Activated naive CD4-positive, alpha-beta T cell treated with anti-CD3 and anti-CD28 coated beads, Interleukin-2, amount 50 U/mL, for 24 hours (primary cell): ENCODE measurements around the gene STYK1.
"Not testable (repeated sequence)": the region's sequence is repeated elsewhere in the genome, so short reads cannot be mapped to it uniquely, and the experiment has no call there.

Experiments used
- H3K27ac Mint-ChIP-seq: one replicate; pipeline ENCODE4 v1.8.0; 2021; ENCODE audit warnings: mild to moderate bottlenecking, mixed read lengths
- H3K27me3 Mint-ChIP-seq: one replicate; pipeline ENCODE4 v1.8.0; 2021; ENCODE audit warnings: mixed read lengths
- H3K36me3 Mint-ChIP-seq: one replicate; pipeline ENCODE4 v1.8.0; 2021; ENCODE audit warnings: mixed read lengths
- H3K4me1 Mint-ChIP-seq: one replicate; pipeline ENCODE4 v1.8.0; 2021; ENCODE audit warnings: mixed read lengths
- H3K4me3 Mint-ChIP-seq: one replicate; pipeline ENCODE4 v1.8.0; 2021; ENCODE audit warnings: mild to moderate bottlenecking, mixed read lengths
- H3K9me3 Mint-ChIP-seq: one replicate; pipeline ENCODE4 v1.8.0; 2021; ENCODE audit warnings: mixed read lengths

The STYK1 gene

DNA sequence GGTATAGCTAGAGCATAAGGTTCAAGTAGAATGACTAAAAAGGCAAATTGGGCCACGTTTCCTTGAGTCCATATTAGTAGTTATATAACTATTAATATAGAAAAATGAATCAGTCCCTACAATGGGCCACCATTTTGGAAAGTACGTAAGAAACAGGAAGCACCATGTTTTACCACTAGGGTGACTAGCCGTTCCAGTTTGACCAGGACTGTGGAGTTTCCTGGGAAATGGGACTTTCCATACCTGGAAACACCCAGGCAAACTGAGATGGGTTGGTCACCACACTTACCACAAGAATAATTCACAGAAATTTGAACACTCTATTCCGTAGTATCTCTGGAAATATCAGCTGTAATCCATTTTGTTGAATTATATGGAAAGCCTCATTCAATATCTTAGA is 58.3 kb downstream of the STYK1 start:
- H3K9me3 Mint-ChIP-seq, result no peaks in the 10 kb centered on the region
- no peak overlapping the region for H3K27ac Mint-ChIP-seq
- no peak overlapping the region for H3K4me3 Mint-ChIP-seq
- peaks cover 34% of the 10 kb centered on the region for H3K4me1 Mint-ChIP-seq
- peaks cover 4% of the 10 kb centered on the region for H3K27me3 Mint-ChIP-seq
- peaks cover 4% of the 10 kb centered on the region for H3K36me3 Mint-ChIP-seq

GRCh38 chr12:10614056-10614370 is 59.8 kb downstream of the STYK1 start:
- H3K4me3 Mint-ChIP-seq, result peak overlapping the region; percentile 99
- no peaks in the 10 kb centered on the region for H3K9me3 Mint-ChIP-seq
- peaks cover 6% of the 10 kb centered on the region for H3K36me3 Mint-ChIP-seq
- H3K4me1 Mint-ChIP-seq, result peaks cover 39% of the 10 kb centered on the region
- H3K27ac Mint-ChIP-seq, result peak overlapping the region; percentile 100
- peaks cover 3% of the 10 kb centered on the region for H3K27me3 Mint-ChIP-seq

DNA sequence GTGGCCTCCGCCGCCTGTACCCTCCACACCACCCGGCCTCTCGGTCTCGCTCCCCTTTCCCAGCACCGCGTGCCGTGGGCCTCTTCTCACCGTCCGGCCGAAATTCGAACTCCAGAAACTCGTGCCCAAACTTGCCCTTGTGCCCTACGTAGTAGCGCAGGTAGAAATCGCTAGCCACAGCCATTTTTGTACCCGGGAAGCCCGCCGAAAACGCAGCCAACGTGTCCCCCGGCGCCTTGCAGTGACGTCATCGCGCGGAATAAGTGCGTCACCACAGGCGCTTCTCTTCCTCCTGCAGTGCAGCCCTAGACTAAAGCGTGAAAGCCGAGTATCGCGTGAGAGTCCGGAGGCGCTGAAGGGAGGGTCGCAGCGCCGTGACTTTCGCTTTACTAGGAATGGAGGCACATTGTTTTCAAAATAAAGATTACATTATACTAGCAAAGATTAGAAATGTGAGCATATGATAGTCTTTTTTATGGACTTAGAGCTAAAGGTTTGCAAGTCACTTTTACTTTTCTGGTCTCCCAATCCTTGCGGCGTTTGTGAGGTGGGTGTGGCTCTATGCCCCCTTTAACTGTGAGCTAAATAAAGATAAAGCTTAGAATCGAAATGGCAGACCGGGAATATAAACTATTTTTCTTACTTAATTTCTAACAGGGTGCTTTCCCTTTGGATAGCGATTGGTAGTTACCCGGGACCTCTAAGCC is 60.4 kb downstream of the STYK1 start, which contains the start of gene MAGOHB:
Gene MAGOHB, minus strand, starts transcription at position 261 of the 707 bp plus-strand sequence. Its CDS starts 77 bp downstream, at position 184.
- Mint-ChIP-seq H3K9me3 (no peaks in the 10 kb centered on the region), H3K4me3 (peak within 1 kb of the TSS; percentile 99), H3K27me3 (peaks cover under 1% of the 10 kb centered on the region), H3K27ac (peak within 1 kb of the TSS; percentile 100), H3K36me3 (peaks cover 6% of the 10 kb centered on the region), H3K4me1 (peaks cover 39% of the 10 kb centered on the region)

DNA sequence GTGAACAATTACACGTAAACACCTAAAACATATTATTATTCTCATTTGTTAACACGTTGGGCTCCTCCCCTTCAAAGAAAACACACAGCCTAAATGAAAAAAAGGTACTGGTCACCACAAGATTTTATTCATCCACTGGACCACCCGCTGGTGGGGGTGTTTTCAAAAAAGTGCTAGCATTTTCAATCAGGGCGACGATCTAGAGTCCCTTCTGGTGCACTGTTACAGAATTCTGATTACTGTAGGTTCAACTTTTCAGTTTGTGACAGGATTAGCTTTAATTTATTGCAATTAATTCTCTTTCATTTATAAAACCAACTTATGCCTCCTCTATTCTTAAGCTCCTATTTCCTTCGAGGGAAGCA is 60.9 kb downstream of the STYK1 start:
- Mint-ChIP-seq H3K9me3 (no peaks in the 10 kb centered on the region), H3K36me3 (peaks cover 7% of the 10 kb centered on the region), H3K4me3 (peak overlapping the region; percentile 99), H3K27me3 (no peaks in the 10 kb centered on the region), H3K27ac (peak overlapping the region; percentile 100), H3K4me1 (peaks cover 39% of the 10 kb centered on the region)

GRCh38 chr12:10612110-10612509 is 61.7 kb downstream of the STYK1 start:
- Mint-ChIP-seq H3K27me3 (no peaks in the 10 kb centered on the region), H3K27ac (peak overlapping the region; percentile 100), H3K9me3 (no peaks in the 10 kb centered on the region), H3K4me3 (peak overlapping the region; percentile 99), H3K36me3 (peaks cover 11% of the 10 kb centered on the region), H3K4me1 (peaks cover 43% of the 10 kb centered on the region)

DNA sequence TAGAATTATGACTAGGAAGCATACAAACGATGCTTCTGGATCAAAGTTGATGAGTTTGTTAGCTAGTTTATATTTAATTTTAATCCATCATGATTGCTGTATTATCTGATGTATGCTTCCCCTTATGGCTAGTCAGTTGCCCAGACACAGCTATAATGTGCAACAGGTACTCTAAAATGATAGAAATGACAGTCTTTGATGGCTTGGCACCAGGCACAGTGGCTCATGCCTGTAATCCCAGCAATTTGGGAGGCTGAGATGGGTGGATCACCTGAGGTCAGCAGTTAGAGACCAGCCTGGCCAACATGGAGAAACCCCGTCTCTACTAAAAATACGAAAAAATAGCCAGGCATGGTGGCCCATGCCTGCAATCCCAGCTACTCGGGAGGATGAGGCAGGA is 62.6 kb downstream of the STYK1 start:
- Mint-ChIP-seq H3K36me3 (peaks cover 13% of the 10 kb centered on the region), H3K4me3 (peak overlapping the region; percentile 99), H3K4me1 (peaks cover 44% of the 10 kb centered on the region)
- H3K27me3 Mint-ChIP-seq, H3K27ac Mint-ChIP-seq, H3K9me3 Mint-ChIP-seq: not testable (repeated sequence)

DNA sequence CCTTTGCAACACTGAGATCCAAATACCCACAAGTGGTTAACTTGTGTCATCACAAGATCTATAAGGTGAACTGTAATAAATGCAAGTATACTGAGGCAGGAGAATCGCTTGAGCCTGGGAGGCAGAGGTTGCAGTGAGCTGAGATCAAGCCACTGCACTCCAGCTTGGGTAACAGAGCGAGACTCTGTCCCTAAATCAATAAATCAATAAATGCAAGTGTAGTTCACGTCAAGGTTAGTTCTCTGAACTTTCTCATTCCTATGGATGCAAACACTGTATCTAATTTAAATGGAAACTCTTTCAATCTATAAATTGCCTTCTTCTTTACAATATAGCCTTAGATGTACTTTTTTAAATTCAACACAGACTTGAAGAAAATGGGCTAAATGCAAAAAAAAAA is 63.7 kb downstream of the STYK1 start:
- no peak overlapping the region for H3K4me3 Mint-ChIP-seq
- peaks cover 44% of the 10 kb centered on the region for H3K4me1 Mint-ChIP-seq
- no peaks in the 10 kb centered on the region for H3K9me3 Mint-ChIP-seq
- no peaks in the 10 kb centered on the region for H3K27me3 Mint-ChIP-seq
- H3K36me3 Mint-ChIP-seq, result peaks cover 16% of the 10 kb centered on the region
- H3K27ac Mint-ChIP-seq, result no peak overlapping the region

DNA sequence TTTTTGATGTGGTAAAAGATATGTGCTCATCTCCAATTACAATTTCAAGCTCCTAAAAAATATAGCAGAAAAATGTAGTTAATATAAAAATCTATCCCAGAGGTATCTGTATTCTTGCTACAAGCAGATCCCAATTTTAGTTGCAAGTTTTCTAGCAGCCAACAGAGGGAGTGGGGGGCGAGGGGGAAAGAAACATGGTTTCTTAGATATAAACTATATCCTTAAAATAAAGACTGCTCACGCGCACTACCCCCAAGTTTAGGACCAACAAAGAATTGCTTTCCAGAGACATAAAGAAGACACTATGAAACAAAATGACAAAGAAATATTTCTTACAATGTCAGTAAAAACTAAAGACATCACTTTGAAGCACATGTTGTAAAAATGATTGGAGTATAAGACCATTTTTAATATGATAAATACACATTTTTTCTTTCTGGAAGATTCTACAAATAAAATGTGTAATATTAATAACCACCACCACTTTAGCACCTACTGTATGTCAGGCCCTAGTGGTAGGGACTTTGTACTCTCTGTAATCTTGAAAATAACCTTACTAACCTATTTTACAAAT is 65.9 kb downstream of the STYK1 start:
- Mint-ChIP-seq H3K27ac (no peak overlapping the region), H3K4me3 (no peak overlapping the region), H3K4me1 (peaks cover 33% of the 10 kb centered on the region), H3K27me3 (no peaks in the 10 kb centered on the region), H3K9me3 (no peaks in the 10 kb centered on the region), H3K36me3 (peaks cover 16% of the 10 kb centered on the region)

- no peaks in the 10 kb centered on the region for H3K27me3 Mint-ChIP-seq
- H3K27ac Mint-ChIP-seq, result no peak overlapping the region
- H3K4me1 Mint-ChIP-seq, result no peaks in the 10 kb centered on the region
- peaks cover 8% of the 10 kb centered on the region for H3K36me3 Mint-ChIP-seq
- no peaks in the 10 kb centered on the region for H3K9me3 Mint-ChIP-seq
- H3K4me3 Mint-ChIP-seq, result no peak overlapping the region
These were observed 72.0 kb downstream of the STYK1 start for GRCh38 chr12:10601860-10602259.

GRCh38 chr12:10600988-10601387 is 72.9 kb downstream of the STYK1 start:
- Mint-ChIP-seq H3K4me1 (no peaks in the 10 kb centered on the region), H3K4me3 (no peak overlapping the region), H3K36me3 (peaks cover 15% of the 10 kb centered on the region), H3K9me3 (no peaks in the 10 kb centered on the region), H3K27ac (no peak overlapping the region), H3K27me3 (no peaks in the 10 kb centered on the region)

DNA sequence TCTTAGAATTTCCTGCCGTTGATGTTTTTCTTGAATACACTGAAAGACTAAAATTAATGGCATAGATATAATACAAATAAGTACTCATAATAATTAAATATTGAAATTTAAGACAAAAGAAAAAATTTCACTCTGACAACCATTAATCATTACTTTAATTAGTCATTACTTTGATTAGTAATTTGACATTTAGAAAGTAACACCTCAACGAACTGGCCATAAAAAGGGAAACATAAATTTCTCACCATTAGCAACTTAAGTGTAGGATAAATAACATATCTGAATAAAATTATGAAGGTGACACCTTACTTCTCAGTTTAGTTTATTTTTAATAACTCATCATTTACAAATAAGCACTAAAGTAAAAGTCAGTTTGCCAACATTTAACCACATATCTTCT is 78.0 kb downstream of the STYK1 start:
- H3K9me3 Mint-ChIP-seq, result no peaks in the 10 kb centered on the region
- H3K36me3 Mint-ChIP-seq, result peaks cover 21% of the 10 kb centered on the region

DNA sequence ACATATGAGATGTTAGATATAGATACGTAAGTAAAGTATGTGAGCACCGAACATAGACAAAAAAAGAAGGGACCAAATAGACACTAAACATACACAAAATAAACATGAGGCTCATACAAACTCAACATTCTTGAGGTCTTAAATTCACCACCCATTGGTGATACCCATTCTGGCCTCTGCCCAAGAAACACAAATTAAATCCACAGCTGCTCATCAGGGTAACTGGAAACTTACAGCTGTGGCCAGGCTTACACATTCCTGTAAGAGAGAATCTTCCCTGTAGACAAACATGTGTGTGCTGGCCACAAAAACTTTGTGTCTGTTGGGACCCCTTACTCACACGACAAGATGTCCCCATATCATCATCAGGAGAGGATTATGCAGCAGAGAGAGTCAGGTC is 82.9 kb downstream of the STYK1 start:
- Mint-ChIP-seq H3K4me1 (no peaks in the 10 kb centered on the region), H3K4me3 (no peak overlapping the region), H3K9me3 (no peaks in the 10 kb centered on the region), H3K36me3 (peaks cover 20% of the 10 kb centered on the region), H3K27me3 (no peaks in the 10 kb centered on the region), H3K27ac (no peak overlapping the region)

More for the DNA sequence above, 78.0 kb downstream of the STYK1 start:
- Mint-ChIP-seq H3K27me3 (no peaks in the 10 kb centered on the region), H3K27ac (no peak overlapping the region), H3K4me1 (no peaks in the 10 kb centered on the region), H3K4me3 (no peak overlapping the region)

GRCh38 chr12:10584415-10584814 is 89.4 kb downstream of the STYK1 start:
- peaks cover 26% of the 10 kb centered on the region for H3K36me3 Mint-ChIP-seq
- no peaks in the 10 kb centered on the region for H3K9me3 Mint-ChIP-seq
- H3K4me1 Mint-ChIP-seq, result no peaks in the 10 kb centered on the region
- H3K27ac Mint-ChIP-seq, result no peak overlapping the region
- no peak overlapping the region for H3K4me3 Mint-ChIP-seq
- H3K27me3 Mint-ChIP-seq, result no peaks in the 10 kb centered on the region

GRCh38 chr12:10582704-10583103 is 91.1 kb downstream of the STYK1 start:
- Mint-ChIP-seq H3K4me1 (no peaks in the 10 kb centered on the region), H3K4me3 (no peak overlapping the region), H3K36me3 (peaks cover 22% of the 10 kb centered on the region), H3K27me3 (no peaks in the 10 kb centered on the region), H3K27ac (no peak overlapping the region), H3K9me3 (no peaks in the 10 kb centered on the region)

GRCh38 chr12:10582133-10582532 is 91.7 kb downstream of the STYK1 start:
- not testable (repeated sequence) for H3K27me3 Mint-ChIP-seq, H3K27ac Mint-ChIP-seq, H3K9me3 Mint-ChIP-seq, H3K4me1 Mint-ChIP-seq, H3K4me3 Mint-ChIP-seq
- H3K36me3 Mint-ChIP-seq, result peaks cover 22% of the 10 kb centered on the region

GRCh38 chr12:10574307-10574706 is 99.5 kb downstream of the STYK1 start:
- H3K4me3 Mint-ChIP-seq, result no peak overlapping the region
- H3K27me3 Mint-ChIP-seq, result peaks cover 4% of the 10 kb centered on the region
- no peaks in the 10 kb centered on the region for H3K9me3 Mint-ChIP-seq
- H3K27ac Mint-ChIP-seq, result no peak overlapping the region
- no peaks in the 10 kb centered on the region for H3K4me1 Mint-ChIP-seq
- no peaks in the 10 kb centered on the region for H3K36me3 Mint-ChIP-seq

- H3K27me3 Mint-ChIP-seq, H3K27ac Mint-ChIP-seq, H3K4me3 Mint-ChIP-seq, H3K36me3 Mint-ChIP-seq, H3K9me3 Mint-ChIP-seq, H3K4me1 Mint-ChIP-seq: not testable (repeated sequence)
These were observed 101.8 kb downstream of the STYK1 start for GRCh38 chr12:10572021-10572490.
